Measurements from ENCODE around the gene CD2BP2. TPM values are rescaled to one million over a fixed set of nuclear protein-coding genes. Genes with fewer than 3 reads are reported as not detected.

Gene CD2BP2
- total RNA-seq, 2 donors from 2014 or later, result 32.9 to 46.4 TPM

DNA sequence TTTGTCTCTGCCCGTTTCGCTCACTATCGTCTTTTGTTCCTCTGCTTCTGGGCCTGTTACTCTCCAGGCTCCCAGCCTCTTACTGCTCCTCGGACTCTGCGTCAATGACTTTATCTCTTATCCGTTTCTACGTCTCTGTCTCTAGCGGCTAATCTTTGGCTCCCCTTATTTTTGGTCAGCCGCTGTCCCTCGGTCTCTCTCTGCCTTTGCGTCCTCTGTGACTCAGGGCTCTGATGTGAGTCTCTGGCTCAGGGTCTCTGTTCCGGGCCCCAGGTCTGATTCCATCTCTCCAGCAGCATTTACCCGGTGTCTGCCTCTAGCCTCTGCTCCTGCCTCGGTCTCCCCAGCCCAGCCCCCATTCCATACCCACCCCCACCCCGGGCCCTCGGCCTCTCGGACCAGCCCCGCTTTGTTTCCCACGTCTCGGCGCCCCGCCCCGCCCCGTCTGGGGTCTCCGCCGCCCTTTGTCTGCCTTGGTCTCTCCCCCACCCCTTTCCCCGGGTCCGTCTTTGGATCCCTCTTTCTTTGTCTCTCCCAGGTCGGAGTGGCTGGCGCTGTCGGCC is 39.6 kb upstream of the CD2BP2 start:
- H3K9me3 ChIP-seq, result no peaks in the 10 kb centered on the region
- no peaks in the 10 kb centered on the region for H3K27me3 ChIP-seq (replicated peaks; ENCODE audit: insufficient read depth)
- no peaks in the 10 kb centered on the region for H3K36me3 ChIP-seq
- H3K4me1 ChIP-seq (replicated peaks), result peaks cover 8% of the 10 kb centered on the region
- DNase-seq (ENCODE audit: low spot score), result no peak
- peak overlapping the region; percentile 72 to 74 for H3K27ac ChIP-seq
- peak overlapping the region; percentile 77 to 81 for H3K4me3 ChIP-seq
- intact Hi-C loops (cut with DNase I), result loop anchor here (2.0 kb wide), 1 partner anchor 16 kb away; no protein-coding TSS in a partner anchor
- TF ChIP-seq, protein P1, sequence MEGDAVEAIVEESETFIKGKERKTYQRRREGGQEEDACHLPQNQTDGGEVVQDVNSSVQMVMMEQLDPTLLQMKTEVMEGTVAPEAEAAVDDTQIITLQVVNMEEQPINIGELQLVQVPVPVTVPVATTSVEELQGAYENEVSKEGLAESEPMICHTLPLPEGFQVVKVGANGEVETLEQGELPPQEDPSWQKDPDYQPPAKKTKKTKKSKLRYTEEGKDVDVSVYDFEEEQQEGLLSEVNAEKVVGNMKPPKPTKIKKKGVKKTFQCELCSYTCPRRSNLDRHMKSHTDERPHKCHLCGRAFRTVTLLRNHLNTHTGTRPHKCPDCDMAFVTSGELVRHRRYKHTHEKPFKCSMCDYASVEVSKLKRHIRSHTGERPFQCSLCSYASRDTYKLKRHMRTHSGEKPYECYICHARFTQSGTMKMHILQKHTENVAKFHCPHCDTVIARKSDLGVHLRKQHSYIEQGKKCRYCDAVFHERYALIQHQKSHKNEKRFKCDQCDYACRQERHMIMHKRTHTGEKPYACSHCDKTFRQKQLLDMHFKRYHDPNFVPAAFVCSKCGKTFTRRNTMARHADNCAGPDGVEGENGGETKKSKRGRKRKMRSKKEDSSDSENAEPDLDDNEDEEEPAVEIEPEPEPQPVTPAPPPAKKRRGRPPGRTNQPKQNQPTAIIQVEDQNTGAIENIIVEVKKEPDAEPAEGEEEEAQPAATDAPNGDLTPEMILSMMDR (IDR thresholded peaks at IDR 0.05), result no peak
- no peak for TF ChIP-seq POLR2A (IDR thresholded peaks at IDR 0.05)
- no peak for TF ChIP-seq POLR2AphosphoS5 (IDR thresholded peaks at IDR 0.05)
- 6% methylated on average over 31 of the region's 31 CpGs for WGBS

DNA sequence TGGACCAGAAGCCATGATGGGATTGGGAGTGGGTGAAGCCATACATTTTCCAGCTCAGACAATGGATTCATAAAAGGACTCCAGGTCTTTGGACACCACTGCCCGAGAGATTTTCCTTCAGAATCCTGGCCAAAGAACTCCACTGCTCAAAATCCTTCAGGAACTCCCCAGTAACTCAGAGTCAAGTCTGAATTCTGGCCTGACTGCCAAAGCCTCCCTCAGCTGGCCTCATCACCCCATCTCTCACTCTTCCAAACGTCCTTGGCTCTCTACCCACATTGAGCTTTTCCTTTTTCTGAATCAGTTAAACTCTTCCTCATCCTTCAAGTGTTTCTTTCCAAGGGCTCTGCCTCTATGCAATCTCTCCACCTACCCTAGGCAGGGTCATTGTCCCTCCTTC is 28.4 kb upstream of the CD2BP2 start:
- H3K27me3 ChIP-seq (replicated peaks; ENCODE audit: insufficient read depth), result no peaks in the 10 kb centered on the region
- TF ChIP-seq, protein P1 (IDR thresholded peaks at IDR 0.05), result no peak
- no peak for TF ChIP-seq POLR2AphosphoS5 (IDR thresholded peaks at IDR 0.05)
- no peak for TF ChIP-seq POLR2A (IDR thresholded peaks at IDR 0.05)
- H3K4me3 ChIP-seq, result no peak overlapping the region
- no peaks in the 10 kb centered on the region for H3K36me3 ChIP-seq
- 36% methylated on average over 2 of the region's 2 CpGs for WGBS
- no peaks in the 10 kb centered on the region for H3K9me3 ChIP-seq
- H3K4me1 ChIP-seq (replicated peaks), result no peaks in the 10 kb centered on the region
- DNase-seq (ENCODE audit: low spot score), result no peak
- no peak overlapping the region for H3K27ac ChIP-seq
- intact Hi-C loops (cut with DNase I), result no loop called here

- peaks cover 3% of the 10 kb centered on the region for H3K4me1 ChIP-seq (replicated peaks)
- H3K36me3 ChIP-seq, result no peaks in the 10 kb centered on the region
- no peaks in the 10 kb centered on the region for H3K27me3 ChIP-seq (replicated peaks; ENCODE audit: insufficient read depth)
- TF ChIP-seq POLR2A (IDR thresholded peaks at IDR 0.05) (no peak), POLR2AphosphoS5 (IDR thresholded peaks at IDR 0.05) (no peak)
- TF ChIP-seq, protein P1 (IDR thresholded peaks at IDR 0.05), result no peak
- intact Hi-C loops (cut with DNase I), result no loop called here
- H3K9me3 ChIP-seq, result no peaks in the 10 kb centered on the region
- no peak within 1 kb of the TSS for H3K4me3 ChIP-seq
- WGBS, result 55% methylated on average over 12 of the region's 12 CpGs
- DNase-seq (ENCODE audit: low spot score), result no peak
- no peak within 1 kb of the TSS for H3K27ac ChIP-seq
Observed at GRCh38 chr16:30382111-30382881, 27.2 kb upstream of the CD2BP2 start, which contains the start of gene SEPTIN1. Gene SEPTIN1 (minus strand): TSS chr16:30382561. CDS start chr16:30382542, 19 bp downstream.

- WGBS, result 84% methylated on average over 11 of the region's 13 CpGs
- no peak for DNase-seq (ENCODE audit: low spot score)
- Histone ChIP-seq H3K36me3 (no peaks in the 10 kb centered on the region), H3K27ac (no peak overlapping the region), H3K4me3 (no peak overlapping the region), H3K4me1 (replicated peaks) (peaks cover 3% of the 10 kb centered on the region), H3K9me3 (no peaks in the 10 kb centered on the region), H3K27me3 (replicated peaks; ENCODE audit: insufficient read depth) (no peaks in the 10 kb centered on the region)
- TF ChIP-seq POLR2AphosphoS5 (IDR thresholded peaks at IDR 0.05) (no peak), POLR2A (IDR thresholded peaks at IDR 0.05) (no peak)
- TF ChIP-seq, protein P1 (IDR thresholded peaks at IDR 0.05), result no peak
- intact Hi-C loops (cut with DNase I), result no loop called here
Observed at GRCh38 chr16:30381291-30382041, 26.4 kb upstream of the CD2BP2 start.
